Neuronal stem cell (in vitro differentiated cells): ENCODE results near the gene EVL.

Experiments used
- DNase-seq: peaks from one replicate; pipeline ENCODE4 v3.0.0-alpha.2; 2013; ENCODE audit warnings: low spot score
- H2AFZ ChIP-seq: one replicate; pipeline ENCODE4 v1.6.1; 2013; ENCODE audit warnings: mild to moderate bottlenecking, low read length, inconsistent platforms
- H2AK5ac ChIP-seq: 2 replicates; pipeline ENCODE4 v1.6.1; 2013; ENCODE audit warnings: low read depth, mild to moderate bottlenecking, inconsistent platforms, low read length, moderate library complexity, mixed read lengths
- H2BK120ac ChIP-seq: 2 replicates; pipeline ENCODE4 v1.6.1; 2013; ENCODE audit warnings: low read depth, mild to moderate bottlenecking, inconsistent platforms, low read length, moderate library complexity, mixed read lengths
- H2BK12ac ChIP-seq: one replicate; pipeline ENCODE4 v1.6.1; 2013; ENCODE audit warnings: low read length, inconsistent platforms
- H2BK15ac ChIP-seq: 2 replicates; pipeline ENCODE4 v1.6.1; 2013; ENCODE audit warnings: mild to moderate bottlenecking, low read length, inconsistent platforms, mixed read lengths
- H2BK5ac ChIP-seq: one replicate; pipeline ENCODE4 v1.6.1; 2013; ENCODE audit warnings: inconsistent platforms, mild to moderate bottlenecking, low read length, moderate library complexity
- H3K14ac ChIP-seq: one replicate; pipeline ENCODE4 v1.6.1; 2013; ENCODE audit warnings: low read length, inconsistent platforms
- H3K18ac ChIP-seq: 2 replicates; pipeline ENCODE4 v1.6.1; 2013; ENCODE audit warnings: low read length, inconsistent platforms
- H3K23ac ChIP-seq: 2 replicates; pipeline ENCODE4 v1.6.1; 2013; ENCODE audit warnings: low read depth, mild to moderate bottlenecking, mixed read lengths, low read length, inconsistent platforms; ENCODE audit not compliant: poor library complexity
- H3K27ac ChIP-seq: replicated peaks from 3 replicates; pipeline ENCODE4 v1.5.1; 2013; ENCODE audit warnings: low read length, inconsistent platforms
- H3K27me3 ChIP-seq, 3 experiments: 2 replicates each; pipeline ENCODE4 v1.6.1; 2013; ENCODE audit warnings: low read length in 3 of 3, mild to moderate bottlenecking in 2 of 3, inconsistent platforms in 1 of 3, low read depth in 1 of 3, mixed read lengths in 1 of 3, moderate library complexity in 1 of 3; ENCODE audit not compliant: control insufficient read depth in 3 of 3, insufficient read depth in 3 of 3
- H3K36me3 ChIP-seq, 2 donors: replicated peaks in 1 of 2; 2 replicates each; pipeline ENCODE4 v1.6.1; 2013; ENCODE audit warnings: low read length in 2 of 2; ENCODE audit not compliant: control insufficient read depth in 2 of 2, insufficient read depth in 2 of 2
- H3K4ac ChIP-seq: 2 replicates; pipeline ENCODE4 v1.6.1; 2013; ENCODE audit warnings: inconsistent platforms, mild to moderate bottlenecking, low read length, moderate library complexity
- H3K4me1 ChIP-seq, 2 donors: 1 replicate in 1 of 2; 2 replicates in 1 of 2; pipeline ENCODE4 v1.6.1; 2013; ENCODE audit warnings: low read length in 2 of 2, low read depth in 1 of 2; ENCODE audit not compliant: control insufficient read depth in 2 of 2, insufficient read depth in 1 of 2
- H3K4me2 ChIP-seq: one replicate; pipeline ENCODE4 v1.6.1; 2013; ENCODE audit warnings: mild to moderate bottlenecking, low read length, inconsistent platforms; ENCODE audit not compliant: insufficient read depth, poor library complexity, severe bottlenecking
- H3K4me3 ChIP-seq, 2 donors: 2 replicates each; pipeline ENCODE4 v1.5.1; 2013; ENCODE audit warnings: low read length in 2 of 2, mild to moderate bottlenecking in 2 of 2, inconsistent platforms in 1 of 2, moderate library complexity in 1 of 2
- H3K79me1 ChIP-seq: one replicate; pipeline ENCODE4 v1.6.1; 2013; ENCODE audit warnings: low read depth, mild to moderate bottlenecking, inconsistent platforms, low read length, moderate library complexity
- H3K9ac ChIP-seq: one replicate; pipeline ENCODE4 v1.6.1; 2013; ENCODE audit warnings: mild to moderate bottlenecking, low read depth, low read length, inconsistent platforms; ENCODE audit not compliant: poor library complexity
- H3K9me3 ChIP-seq, 2 donors: replicated peaks in 1 of 2; 2 replicates each; pipeline versions ENCODE3 to v1.6.1; 2013; ENCODE audit warnings: low read length in 2 of 2, mild to moderate bottlenecking in 2 of 2, inconsistent platforms in 1 of 2, low read depth in 1 of 2, mixed read lengths in 1 of 2, moderate library complexity in 1 of 2; ENCODE audit not compliant: control insufficient read depth in 2 of 2, insufficient read depth in 1 of 2
- H4K8ac ChIP-seq: one replicate; pipeline ENCODE4 v1.6.1; 2013; ENCODE audit warnings: low read depth, mild to moderate bottlenecking, inconsistent platforms, low read length, moderate library complexity
- H4K91ac ChIP-seq: one replicate; pipeline ENCODE4 v1.6.1; 2013; ENCODE audit warnings: low read length, low read depth, mild to moderate bottlenecking, inconsistent platforms; ENCODE audit not compliant: poor library complexity
- WGBS, 2 donors: extraction: QIAGEN DNeasy Blood & Tissue Kit; methylation state at CpG; one replicate each; pipeline ENCODE4 v1.1.7; 2013; ENCODE audit warnings: missing lambda C conversion rate in 2 of 2, mixed read lengths in 1 of 2; ENCODE audit not compliant: insufficient read length in 2 of 2, insufficient replicate concordance in 1 of 2; ENCODE audit errors: extremely low coverage in 2 of 2; 5-methylcytosine and 5-hydroxymethylcytosine counted together

EVL gene

DNA sequence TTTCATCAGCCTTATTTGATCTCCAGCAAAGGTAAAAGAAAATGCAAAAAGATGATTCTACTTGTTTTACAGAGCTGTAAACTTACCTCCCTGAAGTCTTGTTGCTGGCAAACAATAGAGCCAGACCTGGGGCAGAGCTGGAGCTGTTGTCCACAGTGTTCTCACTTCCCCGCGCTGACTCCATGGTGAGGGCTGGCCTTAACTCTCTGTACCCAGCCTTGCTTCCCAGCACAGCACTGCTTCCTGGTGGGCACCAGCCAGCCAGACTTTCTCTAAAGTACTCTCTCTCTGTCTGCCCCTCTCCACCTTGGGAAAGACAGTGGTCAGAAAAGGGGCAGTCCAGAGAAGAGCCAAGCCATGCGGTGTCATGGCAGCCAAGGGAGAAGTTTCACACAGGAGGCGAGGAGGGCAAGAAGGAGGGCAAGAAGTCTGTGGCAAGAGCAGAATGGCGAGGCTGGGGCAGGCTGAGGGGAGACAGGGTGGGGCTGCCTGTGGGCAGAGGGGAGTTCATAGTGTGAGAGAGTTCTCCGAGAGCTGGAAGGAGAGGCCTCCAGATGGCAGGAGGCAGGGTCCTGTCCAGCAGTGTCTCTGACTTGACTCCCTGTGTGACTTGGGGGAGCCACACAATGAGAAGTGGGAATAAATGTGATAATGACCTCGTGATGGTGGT, 9.3 kb downstream of the EVL start:
- no peak overlapping the region for H2AK5ac ChIP-seq
- no peak overlapping the region for H3K27ac ChIP-seq
- WGBS, 2 donors = no CpG with 5 or more reads among the region's 7 CpGs
- no peaks in the 10 kb centered on the region for H3K27me3 ChIP-seq
- no peak overlapping the region for H4K91ac ChIP-seq
- no peak overlapping the region for H3K23ac ChIP-seq
- H2BK120ac ChIP-seq = no peak overlapping the region
- no peak overlapping the region for H3K14ac ChIP-seq
- H3K4me2 ChIP-seq = no peak overlapping the region
- H2BK5ac ChIP-seq = no peak overlapping the region
- no peak overlapping the region for H2BK15ac ChIP-seq
- peaks cover 9% of the 10 kb centered on the region for H3K79me1 ChIP-seq
- DNase-seq = no peak
- no peak overlapping the region for H2AFZ ChIP-seq
- peaks cover 0 to 4% of the 10 kb centered on the region in 2 donors for H3K9me3 ChIP-seq
- H3K4me1 ChIP-seq = peaks cover 0 to 6% of the 10 kb centered on the region in 2 donors
- H3K18ac ChIP-seq = no peak overlapping the region
- H3K36me3 ChIP-seq = no peaks in the 10 kb centered on the region
- no peak overlapping the region for H3K9ac ChIP-seq
- no peak overlapping the region for H3K4ac ChIP-seq
- no peak overlapping the region for H3K4me3 ChIP-seq
- H4K8ac ChIP-seq = no peak overlapping the region
- H2BK12ac ChIP-seq = no peak overlapping the region

DNA sequence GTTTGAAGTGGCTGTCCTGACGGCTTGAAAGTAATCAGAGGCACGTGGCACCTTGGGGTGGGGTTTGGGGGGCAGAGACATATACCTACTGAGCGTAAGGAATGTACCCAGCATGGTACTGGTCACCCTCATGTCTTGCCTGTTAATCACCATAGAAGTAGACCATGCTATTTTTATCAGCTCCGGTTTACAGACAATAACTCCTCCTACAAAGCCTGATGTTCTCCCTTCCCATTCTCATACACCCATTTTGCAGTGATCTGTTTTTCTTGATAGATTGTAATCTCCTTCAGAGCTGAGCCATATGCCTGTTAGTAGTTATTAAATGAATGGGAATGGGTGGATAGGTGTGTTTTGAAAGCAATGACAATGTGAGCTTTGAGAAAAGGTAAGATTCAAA, 10.5 kb downstream of the EVL start:
- H3K4ac ChIP-seq = no peak overlapping the region
- no CpG with 5 or more reads among the region's 4 CpGs for WGBS, 2 donors

DNA sequence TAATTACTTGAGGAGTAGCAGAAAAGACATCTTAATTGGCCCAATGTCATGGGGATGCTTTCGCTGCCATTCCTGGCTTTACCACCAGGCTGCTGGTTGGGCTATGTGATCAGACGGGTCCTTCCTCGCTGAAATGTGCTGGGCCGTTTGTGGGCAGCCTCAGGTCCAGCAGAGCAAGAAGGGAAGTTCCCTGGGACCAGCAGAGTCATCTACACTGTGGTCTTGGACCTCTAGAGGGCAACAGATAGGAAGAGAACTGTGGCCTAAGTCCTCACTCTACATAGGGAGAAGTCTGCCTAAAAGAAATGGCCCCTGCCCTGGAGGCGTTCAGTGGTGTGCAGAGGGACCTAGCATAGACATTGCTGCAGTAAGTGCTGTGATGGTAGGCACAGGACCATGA, 10.9 kb downstream of the EVL start:
- no peak overlapping the region for H3K23ac ChIP-seq
- no peak overlapping the region for H3K18ac ChIP-seq
- no peaks in the 10 kb centered on the region for H3K36me3 ChIP-seq
- H2AK5ac ChIP-seq = no peak overlapping the region
- no peak for DNase-seq
- no peak overlapping the region for H2AFZ ChIP-seq
- H2BK15ac ChIP-seq = no peak overlapping the region
- no peak overlapping the region for H2BK12ac ChIP-seq
- H3K4me2 ChIP-seq = no peak overlapping the region
- no peak overlapping the region for H3K4me3 ChIP-seq
- no peak overlapping the region for H3K14ac ChIP-seq
- H2BK120ac ChIP-seq = no peak overlapping the region
- peaks cover 0 to 6% of the 10 kb centered on the region in 2 donors for H3K4me1 ChIP-seq
- H2BK5ac ChIP-seq = no peak overlapping the region
- H3K79me1 ChIP-seq = peaks cover 9% of the 10 kb centered on the region
- peaks cover 0 to 4% of the 10 kb centered on the region in 2 donors for H3K9me3 ChIP-seq
- H4K8ac ChIP-seq = no peak overlapping the region
- H3K4ac ChIP-seq = no peak overlapping the region
- no CpG with 5 or more reads among the region's 5 CpGs for WGBS, 2 donors
- H3K27me3 ChIP-seq = no peaks in the 10 kb centered on the region
- no peak overlapping the region for H3K9ac ChIP-seq
- H3K27ac ChIP-seq = no peak overlapping the region
- no peak overlapping the region for H4K91ac ChIP-seq

More for the DNA sequence above, 10.5 kb downstream of the EVL start:
- no peak overlapping the region for H3K14ac ChIP-seq
- no peak overlapping the region for H4K91ac ChIP-seq
- no peak overlapping the region for H3K27ac ChIP-seq
- no peak overlapping the region for H3K18ac ChIP-seq
- no peak for DNase-seq
- H4K8ac ChIP-seq = no peak overlapping the region
- no peak overlapping the region for H2BK12ac ChIP-seq
- H3K36me3 ChIP-seq = no peaks in the 10 kb centered on the region
- no peak overlapping the region for H2AK5ac ChIP-seq
- no peak overlapping the region for H2BK120ac ChIP-seq
- no peak overlapping the region for H2AFZ ChIP-seq
- H3K4me1 ChIP-seq = peaks cover 0 to 6% of the 10 kb centered on the region in 2 donors
- H2BK5ac ChIP-seq = no peak overlapping the region
- H2BK15ac ChIP-seq = no peak overlapping the region
- H3K4me2 ChIP-seq = no peak overlapping the region
- H3K27me3 ChIP-seq = no peaks in the 10 kb centered on the region
- H3K9ac ChIP-seq = no peak overlapping the region
- no peak overlapping the region for H3K4me3 ChIP-seq
- peaks cover 0 to 4% of the 10 kb centered on the region in 2 donors for H3K9me3 ChIP-seq
- H3K23ac ChIP-seq = no peak overlapping the region
- peaks cover 9% of the 10 kb centered on the region for H3K79me1 ChIP-seq

DNA sequence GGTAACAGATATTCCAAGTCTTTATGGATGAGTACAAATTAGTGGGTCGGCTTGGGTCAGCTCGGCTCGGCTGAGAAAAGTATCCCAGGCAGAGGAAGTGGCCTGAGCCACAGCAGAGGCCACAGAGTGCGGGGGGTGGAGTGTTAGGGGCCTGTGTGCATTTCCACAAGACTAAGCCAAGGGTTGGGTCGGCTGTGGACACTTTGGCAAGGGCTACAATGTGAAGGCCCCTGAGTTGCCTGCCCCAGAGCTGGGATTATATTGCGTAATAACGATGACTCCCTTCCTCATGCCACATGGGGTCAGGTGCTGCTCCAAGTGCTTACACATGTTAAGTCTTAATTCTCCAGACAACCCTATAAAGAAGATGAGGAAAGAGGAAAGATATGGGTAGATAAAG, 11.4 kb downstream of the EVL start:
- no peak overlapping the region for H3K23ac ChIP-seq
- no peak overlapping the region for H3K18ac ChIP-seq
- no peak overlapping the region for H4K91ac ChIP-seq
- peaks cover 9% of the 10 kb centered on the region for H3K79me1 ChIP-seq
- H2AFZ ChIP-seq = no peak overlapping the region
- H2BK5ac ChIP-seq = no peak overlapping the region
- peaks cover 0 to 4% of the 10 kb centered on the region in 2 donors for H3K9me3 ChIP-seq
- no peak overlapping the region for H2BK120ac ChIP-seq
- H2AK5ac ChIP-seq = no peak overlapping the region
- no peak overlapping the region for H3K4ac ChIP-seq
- H2BK12ac ChIP-seq = no peak overlapping the region
- H3K27ac ChIP-seq = no peak overlapping the region
- H3K4me1 ChIP-seq = peaks cover 0 to 6% of the 10 kb centered on the region in 2 donors
- H3K36me3 ChIP-seq = no peaks in the 10 kb centered on the region
- H3K14ac ChIP-seq = no peak overlapping the region
- WGBS, 2 donors = no CpG with 5 or more reads among the region's 7 CpGs
- H4K8ac ChIP-seq = no peak overlapping the region
- no peak for DNase-seq
- H3K4me2 ChIP-seq = no peak overlapping the region
- H3K9ac ChIP-seq = no peak overlapping the region
- no peak overlapping the region for H2BK15ac ChIP-seq
- H3K27me3 ChIP-seq = no peaks in the 10 kb centered on the region
- no peak overlapping the region for H3K4me3 ChIP-seq
